Esophagus muscularis mucosa (tissue), 4 donors: ENCODE data around the gene P2RY11. TPM values are rescaled to one million over a fixed set of nuclear protein-coding genes. Genes with fewer than 3 reads are reported as not detected.

ENCODE experiments used
- DNase-seq: peaks from one replicate; pipeline ENCODE4 v3.0.0-alpha.2; 2017; ENCODE audit errors: extremely low spot score
- H3K27ac ChIP-seq, 4 donors: fragments of 200-600 bp; sonication (generic); replicated peaks in 1 of 4; 1 replicate in 3 of 4; 2 replicates in 1 of 4; pipeline ENCODE4 v1.5.1; 2016 to 2019; ENCODE audit warnings: mild to moderate bottlenecking in 1 of 4
- H3K27me3 ChIP-seq, 4 donors: fragments of 200-600 bp; sonication (generic); one replicate each; pipeline versions ENCODE4 v1.5.1 to v1.6.0; 2016 to 2019
- H3K36me3 ChIP-seq, 4 donors: fragments of 200-600 bp; sonication (generic); one replicate each; pipeline ENCODE4 v1.5.1; 2016 to 2019
- H3K4me1 ChIP-seq, 4 donors: fragments of 200-600 bp; sonication (generic); one replicate each; pipeline ENCODE4 v1.5.1; 2016 to 2019
- H3K4me3 ChIP-seq, 4 donors: fragments of 200-600 bp; sonication (generic); 1 replicate in 2 of 4; 2 replicates in 2 of 4; pipeline ENCODE4 v1.5.1; 2016 to 2019; ENCODE audit warnings: mild to moderate bottlenecking in 4 of 4, moderate library complexity in 1 of 4
- H3K9me3 ChIP-seq, 4 donors: fragments of 200-600 bp; sonication (generic); 1 replicate in 3 of 4; 2 replicates in 1 of 4; pipeline ENCODE4 v1.5.1; 2016 to 2019
- CTCF ChIP-seq, 3 experiments: fragments of 200-600 bp in 2 of 3; fragments of 450-650 bp in 1 of 3; sonication (generic) in 2 of 3; IDR thresholded peaks; one replicate each; pipeline ENCODE4 v1.5.1; 2017 to 2019; ENCODE audit warnings: antibody characterized with exemption in 3 of 3, mild to moderate bottlenecking in 2 of 3, moderate library complexity in 1 of 3
- EP300 ChIP-seq: sonication (generic); formaldehyde crosslinking; IDR thresholded peaks from one replicate; pipeline ENCODE4 v1.6.1; 2017; ENCODE audit warnings: antibody characterized with exemption
- POLR2A ChIP-seq: fragments of 450-650 bp; IDR thresholded peaks from one replicate; pipeline ENCODE4 v1.6.1; 2017; ENCODE audit warnings: antibody characterized with exemption, moderate library complexity, mild to moderate bottlenecking, low read depth
- POLR2AphosphoS5 ChIP-seq, 2 donors: sonication (generic); formaldehyde crosslinking; IDR thresholded peaks; one replicate each; pipeline ENCODE4 v1.6.1; 2017; ENCODE audit warnings: antibody characterized with exemption in 2 of 2
- WGBS: methylation state at CpG from one replicate; pipeline ENCODE4 v1.1.5; 2018; 5-methylcytosine and 5-hydroxymethylcytosine counted together
- intact Hi-C: fragments of 100-400 bp; cut with DNase I; formaldehyde crosslinking; loops from one replicate; pipeline ENCODE4 v1.15.1; 2023
- total RNA-seq, 4 donors: library from RNA; depleted of rRNA; stranded (reverse); fragments of >200 nt; gene quantifications; one replicate each; pipeline versions ENCODE4 v1.1.0 to v1.2.1, GENCODE V29; 2016

P2RY11 gene
- total RNA-seq, 4 donors from 2014 or later = 4.9 to 11.3 (median 8.5) TPM

- TF ChIP-seq POLR2A (no peak), EP300 (no peak), POLR2AphosphoS5 (IDR thresholded peaks at IDR 0.05) (no peak), CTCF (IDR thresholded peaks at IDR 0.05) (no peak)
- Histone ChIP-seq H3K4me1 (no peaks in the 10 kb centered on the region), H3K27ac (no peak overlapping the region), H3K4me3 (no peak overlapping the region), H3K27me3 (no peaks in the 10 kb centered on the region), H3K36me3 (peaks cover 93 to 100% (median 99%) of the 10 kb centered on the region in 4 donors), H3K9me3 (no peaks in the 10 kb centered on the region)
- WGBS = 93% methylated on average over 19 of the region's 38 CpGs
- DNase-seq = no peak
- intact Hi-C loops = no loop called here
Measured at GRCh38 chr19:10137751-10138682, 26.5 kb downstream of the P2RY11 start.

GRCh38 chr19:10138879-10139795 is 27.6 kb downstream of the P2RY11 start:
- intact Hi-C loops = no loop called here
- DNase-seq = no peak
- H3K36me3 ChIP-seq = peaks cover 92 to 100% (median 100%) of the 10 kb centered on the region in 4 donors
- no peaks in the 10 kb centered on the region for H3K4me1 ChIP-seq
- no peak for TF ChIP-seq CTCF (IDR thresholded peaks at IDR 0.05)
- no peak for TF ChIP-seq POLR2AphosphoS5 (IDR thresholded peaks at IDR 0.05)
- no peak for TF ChIP-seq EP300
- TF ChIP-seq POLR2A = no peak
- 95% methylated on average over 25 of the region's 27 CpGs for WGBS
- H3K27me3 ChIP-seq = no peaks in the 10 kb centered on the region
- no peak overlapping the region for H3K4me3 ChIP-seq
- no peaks in the 10 kb centered on the region for H3K9me3 ChIP-seq
- no peak overlapping the region for H3K27ac ChIP-seq

- Histone ChIP-seq H3K36me3 (peaks cover 91 to 100% (median 100%) of the 10 kb centered on the region in 4 donors), H3K27ac (no peak overlapping the region), H3K9me3 (no peaks in the 10 kb centered on the region), H3K27me3 (no peaks in the 10 kb centered on the region), H3K4me1 (no peaks in the 10 kb centered on the region), H3K4me3 (no peak overlapping the region)
- DNase-seq = no peak
- TF ChIP-seq CTCF (IDR thresholded peaks at IDR 0.05) = no peak
- TF ChIP-seq POLR2AphosphoS5 (IDR thresholded peaks at IDR 0.05) = no peak
- TF ChIP-seq EP300 = no peak
- TF ChIP-seq POLR2A = no peak
- intact Hi-C loops = no loop called here
- 95% methylated on average over 21 of the region's 23 CpGs for WGBS
Measured at GRCh38 chr19:10139952-10140351, 28.5 kb downstream of the P2RY11 start.

- TF ChIP-seq POLR2AphosphoS5 (IDR thresholded peaks at IDR 0.05) (no peak), POLR2A (no peak), EP300 (no peak), CTCF (IDR thresholded peaks at IDR 0.05) (no peak)
- H3K36me3 ChIP-seq = peaks cover 95 to 100% (median 100%) of the 10 kb centered on the region in 4 donors
- intact Hi-C loops = no loop called here
- no peak for DNase-seq
- 93% methylated on average over 13 of the region's 13 CpGs for WGBS
- no peaks in the 10 kb centered on the region for H3K9me3 ChIP-seq
- no peaks in the 10 kb centered on the region for H3K27me3 ChIP-seq
- no peak overlapping the region for H3K4me3 ChIP-seq
- H3K27ac ChIP-seq = no peak overlapping the region
- no peaks in the 10 kb centered on the region for H3K4me1 ChIP-seq
Measured at GRCh38 chr19:10141479-10141878, 30.0 kb downstream of the P2RY11 start.
